HG03571 (cell line): Measurements from ENCODE around the gene DYNLT5.
"Not testable (repeated sequence)": the region's sequence is repeated elsewhere in the genome, so short reads cannot be mapped to it uniquely, and the experiment has no call there.

Source experiments
- ATAC-seq: cut with Tn5 transposase; IDR thresholded peaks from one replicate; pipeline ENCODE4 v1.9.1; 2021; ENCODE audit not compliant: unreplicated experiment

Gene DYNLT5

GRCh38 chr1:66787641-66788040 lies 35.4 kb downstream of the DYNLT5 start:
- ATAC-seq = no peak

GRCh38 chr1:66788231-66788939 lies 36.1 kb downstream of the DYNLT5 start:
- ATAC-seq = no peak

- no peak for ATAC-seq
Measured at GRCh38 chr1:66791621-66792610, 39.7 kb downstream of the DYNLT5 start.

DNA sequence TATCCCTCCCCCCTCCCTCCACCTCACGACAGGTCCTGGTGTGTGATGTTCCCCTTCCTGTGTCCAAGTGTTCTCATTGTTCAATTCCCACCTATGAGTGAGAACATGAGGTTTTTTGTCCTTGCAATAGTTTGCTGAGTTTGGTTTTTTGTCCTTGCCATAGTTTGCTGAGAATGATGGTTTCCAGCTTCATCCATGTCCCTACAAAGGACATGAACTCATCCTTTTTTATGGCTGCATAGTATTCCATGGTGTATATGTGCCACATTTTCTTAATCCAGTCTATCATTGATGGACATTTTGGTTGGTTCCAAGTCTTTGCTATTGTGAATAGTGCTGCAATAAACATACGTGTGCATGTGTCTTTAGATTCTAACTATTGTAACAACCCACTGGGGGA lies 43.6 kb downstream of the DYNLT5 start:
- ATAC-seq = not testable (repeated sequence)

GRCh38 chr1:66809245-66809644 lies 57.0 kb downstream of the DYNLT5 start:
- no peak for ATAC-seq

DNA sequence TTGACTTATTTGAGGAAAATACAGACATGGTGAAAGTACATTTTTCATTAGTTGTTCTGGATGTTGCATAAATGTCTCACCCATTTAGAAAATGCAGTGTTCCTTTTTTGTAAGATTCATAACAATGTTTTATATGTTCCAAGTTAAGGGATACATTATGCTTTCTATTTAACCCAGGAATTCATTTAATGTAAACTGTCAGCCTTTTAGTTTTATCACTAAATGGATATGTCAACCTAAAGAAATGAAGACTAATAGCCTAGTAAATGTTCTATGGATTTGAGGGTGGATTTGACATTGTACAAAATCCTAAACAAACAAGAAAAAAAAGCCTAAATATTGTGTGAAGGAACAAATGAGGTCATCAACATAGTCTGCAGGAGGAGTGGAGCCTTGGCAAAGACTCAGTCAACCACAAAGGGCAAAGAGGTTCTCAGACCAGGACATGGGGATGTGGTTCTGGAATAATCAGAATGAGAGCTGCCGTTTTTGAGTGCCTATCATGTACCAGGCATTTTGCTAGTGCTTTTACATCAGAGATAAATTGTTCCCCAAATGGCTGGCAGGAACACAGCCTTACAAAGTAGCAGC lies 57.6 kb downstream of the DYNLT5 start:
- no peak for ATAC-seq

- ATAC-seq = no peak
Measured at GRCh38 chr1:66824771-66825170, 72.5 kb downstream of the DYNLT5 start.
